GM21367 (cell line): Measurements from ENCODE around the gene GNAQ.

Experiments
- ATAC-seq: cut with Tn5 transposase; IDR thresholded peaks from one replicate; pipeline ENCODE4 v1.9.1; 2021; ENCODE audit not compliant: unreplicated experiment

The GNAQ gene

GRCh38 chr9:77909306-77909705 is 122.3 kb downstream of the GNAQ start:
- ATAC-seq, result no peak

GRCh38 chr9:77908293-77908692 is 123.3 kb downstream of the GNAQ start:
- ATAC-seq, result no peak

- ATAC-seq, result no peak
Measured at GRCh38 chr9:77907585-77907984, 124.0 kb downstream of the GNAQ start.

GRCh38 chr9:77906991-77907390 is 124.6 kb downstream of the GNAQ start:
- no peak for ATAC-seq

GRCh38 chr9:77903666-77904285 is 127.8 kb downstream of the GNAQ start:
- no peak for ATAC-seq

- ATAC-seq, result no peak
Measured at GRCh38 chr9:77901771-77902170, 129.8 kb downstream of the GNAQ start.

GRCh38 chr9:77901018-77901417 is 130.6 kb downstream of the GNAQ start:
- no peak for ATAC-seq

GRCh38 chr9:77899679-77900354 is 131.8 kb downstream of the GNAQ start:
- no peak for ATAC-seq

GRCh38 chr9:77898864-77899263 is 132.7 kb downstream of the GNAQ start:
- no peak for ATAC-seq

- no peak for ATAC-seq
Measured at GRCh38 chr9:77896938-77897667, 134.5 kb downstream of the GNAQ start.

- ATAC-seq, result no peak
Measured at GRCh38 chr9:77896269-77896937, 135.2 kb downstream of the GNAQ start.

- no peak for ATAC-seq
Measured at GRCh38 chr9:77893706-77894105, 137.9 kb downstream of the GNAQ start.

- no peak for ATAC-seq
Measured at GRCh38 chr9:77892955-77893514, 138.6 kb downstream of the GNAQ start.

GRCh38 chr9:77892171-77892570 is 139.4 kb downstream of the GNAQ start:
- no peak for ATAC-seq

GRCh38 chr9:77891128-77891800 is 140.3 kb downstream of the GNAQ start:
- ATAC-seq, result no peak

GRCh38 chr9:77887662-77888061 is 143.9 kb downstream of the GNAQ start:
- no peak for ATAC-seq

- no peak for ATAC-seq
Measured at GRCh38 chr9:77885104-77885672, 146.4 kb downstream of the GNAQ start.

GRCh38 chr9:77883846-77884771 is 147.5 kb downstream of the GNAQ start:
- no peak for ATAC-seq

GRCh38 chr9:77883133-77883532 is 148.5 kb downstream of the GNAQ start:
- no peak for ATAC-seq
